Neuronal stem cell (in vitro differentiated cells): ENCODE measurements around the gene FRAS1.

Experiments
- DNase-seq: peaks from one replicate; pipeline ENCODE4 v3.0.0-alpha.2; 2013; ENCODE audit warnings: low spot score
- H2AFZ ChIP-seq: one replicate; pipeline ENCODE4 v1.6.1; 2013; ENCODE audit warnings: mild to moderate bottlenecking, low read length, inconsistent platforms
- H2AK5ac ChIP-seq: 2 replicates; pipeline ENCODE4 v1.6.1; 2013; ENCODE audit warnings: low read depth, mild to moderate bottlenecking, inconsistent platforms, low read length, moderate library complexity, mixed read lengths
- H2BK120ac ChIP-seq: 2 replicates; pipeline ENCODE4 v1.6.1; 2013; ENCODE audit warnings: low read depth, mild to moderate bottlenecking, inconsistent platforms, low read length, moderate library complexity, mixed read lengths
- H2BK12ac ChIP-seq: one replicate; pipeline ENCODE4 v1.6.1; 2013; ENCODE audit warnings: low read length, inconsistent platforms
- H2BK15ac ChIP-seq: 2 replicates; pipeline ENCODE4 v1.6.1; 2013; ENCODE audit warnings: mild to moderate bottlenecking, low read length, inconsistent platforms, mixed read lengths
- H2BK5ac ChIP-seq: one replicate; pipeline ENCODE4 v1.6.1; 2013; ENCODE audit warnings: inconsistent platforms, mild to moderate bottlenecking, low read length, moderate library complexity
- H3K14ac ChIP-seq: one replicate; pipeline ENCODE4 v1.6.1; 2013; ENCODE audit warnings: low read length, inconsistent platforms
- H3K18ac ChIP-seq: 2 replicates; pipeline ENCODE4 v1.6.1; 2013; ENCODE audit warnings: low read length, inconsistent platforms
- H3K23ac ChIP-seq: 2 replicates; pipeline ENCODE4 v1.6.1; 2013; ENCODE audit warnings: low read depth, mild to moderate bottlenecking, mixed read lengths, low read length, inconsistent platforms; ENCODE audit not compliant: poor library complexity
- H3K27ac ChIP-seq: replicated peaks from 3 replicates; pipeline ENCODE4 v1.5.1; 2013; ENCODE audit warnings: low read length, inconsistent platforms
- H3K27me3 ChIP-seq, 3 experiments: 2 replicates each; pipeline ENCODE4 v1.6.1; 2013; ENCODE audit warnings: low read length in 3 of 3, mild to moderate bottlenecking in 2 of 3, inconsistent platforms in 1 of 3, low read depth in 1 of 3, mixed read lengths in 1 of 3, moderate library complexity in 1 of 3; ENCODE audit not compliant: control insufficient read depth in 3 of 3, insufficient read depth in 3 of 3
- H3K36me3 ChIP-seq, 2 donors: replicated peaks in 1 of 2; 2 replicates each; pipeline ENCODE4 v1.6.1; 2013; ENCODE audit warnings: low read length in 2 of 2; ENCODE audit not compliant: control insufficient read depth in 2 of 2, insufficient read depth in 2 of 2
- H3K4ac ChIP-seq: 2 replicates; pipeline ENCODE4 v1.6.1; 2013; ENCODE audit warnings: inconsistent platforms, mild to moderate bottlenecking, low read length, moderate library complexity
- H3K4me1 ChIP-seq, 2 donors: 1 replicate in 1 of 2; 2 replicates in 1 of 2; pipeline ENCODE4 v1.6.1; 2013; ENCODE audit warnings: low read length in 2 of 2, low read depth in 1 of 2; ENCODE audit not compliant: control insufficient read depth in 2 of 2, insufficient read depth in 1 of 2
- H3K4me2 ChIP-seq: one replicate; pipeline ENCODE4 v1.6.1; 2013; ENCODE audit warnings: mild to moderate bottlenecking, low read length, inconsistent platforms; ENCODE audit not compliant: insufficient read depth, poor library complexity, severe bottlenecking
- H3K4me3 ChIP-seq, 2 donors: 2 replicates each; pipeline ENCODE4 v1.5.1; 2013; ENCODE audit warnings: low read length in 2 of 2, mild to moderate bottlenecking in 2 of 2, inconsistent platforms in 1 of 2, moderate library complexity in 1 of 2
- H3K79me1 ChIP-seq: one replicate; pipeline ENCODE4 v1.6.1; 2013; ENCODE audit warnings: low read depth, mild to moderate bottlenecking, inconsistent platforms, low read length, moderate library complexity
- H3K9ac ChIP-seq: one replicate; pipeline ENCODE4 v1.6.1; 2013; ENCODE audit warnings: mild to moderate bottlenecking, low read depth, low read length, inconsistent platforms; ENCODE audit not compliant: poor library complexity
- H3K9me3 ChIP-seq, 2 donors: replicated peaks in 1 of 2; 2 replicates each; pipeline versions ENCODE3 to v1.6.1; 2013; ENCODE audit warnings: low read length in 2 of 2, mild to moderate bottlenecking in 2 of 2, inconsistent platforms in 1 of 2, low read depth in 1 of 2, mixed read lengths in 1 of 2, moderate library complexity in 1 of 2; ENCODE audit not compliant: control insufficient read depth in 2 of 2, insufficient read depth in 1 of 2
- H4K8ac ChIP-seq: one replicate; pipeline ENCODE4 v1.6.1; 2013; ENCODE audit warnings: low read depth, mild to moderate bottlenecking, inconsistent platforms, low read length, moderate library complexity
- H4K91ac ChIP-seq: one replicate; pipeline ENCODE4 v1.6.1; 2013; ENCODE audit warnings: low read length, low read depth, mild to moderate bottlenecking, inconsistent platforms; ENCODE audit not compliant: poor library complexity
- WGBS, 2 donors: extraction: QIAGEN DNeasy Blood & Tissue Kit; methylation state at CpG; one replicate each; pipeline ENCODE4 v1.1.7; 2013; ENCODE audit warnings: missing lambda C conversion rate in 2 of 2, mixed read lengths in 1 of 2; ENCODE audit not compliant: insufficient read length in 2 of 2, insufficient replicate concordance in 1 of 2; ENCODE audit errors: extremely low coverage in 2 of 2; 5-methylcytosine and 5-hydroxymethylcytosine counted together

Gene FRAS1

DNA sequence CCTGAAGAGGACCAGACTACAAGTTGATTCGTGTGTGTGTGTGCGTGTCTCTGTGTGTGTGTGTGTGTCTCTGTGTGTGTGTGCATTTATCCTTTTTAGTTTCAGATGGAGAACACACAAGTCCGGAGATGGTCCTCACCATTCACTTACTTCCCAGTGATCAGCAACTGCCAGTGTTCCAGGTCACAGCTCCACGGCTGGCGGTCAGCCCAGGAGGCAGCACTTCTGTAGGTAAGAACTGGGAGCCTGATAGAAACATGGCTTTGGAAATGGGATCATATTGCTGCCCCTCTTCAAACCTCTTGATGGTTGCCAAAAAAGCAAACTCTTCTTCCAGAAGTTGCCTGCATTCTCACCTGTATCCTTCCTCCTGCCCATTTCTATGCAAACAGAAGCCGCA lies 371.9 kb downstream of the FRAS1 start:
- H2BK120ac ChIP-seq: no peak overlapping the region
- peaks cover 0 to 6% of the 10 kb centered on the region in 2 donors for H3K36me3 ChIP-seq
- no peak overlapping the region for H3K14ac ChIP-seq
- H3K27me3 ChIP-seq: no peaks in the 10 kb centered on the region
- no peak overlapping the region for H4K8ac ChIP-seq
- no peak overlapping the region for H3K18ac ChIP-seq
- H2BK12ac ChIP-seq: no peak overlapping the region
- H2AFZ ChIP-seq: no peak overlapping the region
- no peak overlapping the region for H4K91ac ChIP-seq
- H3K4me1 ChIP-seq: peaks cover 0 to 5% of the 10 kb centered on the region in 2 donors
- H3K27ac ChIP-seq: no peak overlapping the region
- H2BK5ac ChIP-seq: no peak overlapping the region
- no peak overlapping the region for H3K4me3 ChIP-seq
- H2AK5ac ChIP-seq: no peak overlapping the region
- DNase-seq: no peak
- H3K4ac ChIP-seq: no peak overlapping the region
- H3K79me1 ChIP-seq: no peaks in the 10 kb centered on the region
- peak overlapping the region; percentile 10 for H3K23ac ChIP-seq
- no peak overlapping the region for H2BK15ac ChIP-seq
- no CpG with 5 or more reads among the region's 6 CpGs for WGBS, 2 donors
- no peaks in the 10 kb centered on the region for H3K9me3 ChIP-seq
- no peak overlapping the region for H3K4me2 ChIP-seq
- H3K9ac ChIP-seq: no peak overlapping the region

DNA sequence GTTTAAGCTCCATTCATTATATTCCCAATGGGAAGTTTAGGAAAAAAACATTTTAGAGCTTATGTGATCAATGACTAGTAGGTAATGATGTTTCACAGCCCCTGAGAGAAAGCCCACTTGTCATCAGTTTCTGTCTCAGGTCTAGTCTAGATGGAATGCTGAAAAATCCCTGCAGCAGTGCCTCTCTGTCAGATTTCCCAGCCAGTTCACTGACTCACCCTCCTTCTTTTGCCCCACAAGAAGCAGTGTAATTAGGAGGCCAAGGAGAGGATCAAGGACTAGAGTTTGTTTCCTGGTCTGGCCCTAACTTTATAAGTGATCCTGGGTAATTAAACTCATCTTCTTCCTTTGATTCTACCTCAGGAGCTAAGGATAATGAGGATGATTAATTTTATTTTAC lies 375.8 kb downstream of the FRAS1 start:
- H3K27ac ChIP-seq: peak overlapping the region; percentile 21
- H2BK5ac ChIP-seq: no peak overlapping the region
- no peak overlapping the region for H3K4me2 ChIP-seq
- no peak overlapping the region for H2BK12ac ChIP-seq
- no peak overlapping the region for H2BK120ac ChIP-seq
- H3K4ac ChIP-seq: no peak overlapping the region
- H3K23ac ChIP-seq: no peak overlapping the region
- no peak overlapping the region for H2AK5ac ChIP-seq
- peaks cover 0 to 5% of the 10 kb centered on the region in 2 donors for H3K4me1 ChIP-seq
- no peak overlapping the region for H3K4me3 ChIP-seq
- H3K36me3 ChIP-seq: peaks cover 0 to 6% of the 10 kb centered on the region in 2 donors
- no peak overlapping the region for H3K9ac ChIP-seq
- H3K14ac ChIP-seq: no peak overlapping the region
- no peak overlapping the region for H2BK15ac ChIP-seq
- H3K27me3 ChIP-seq: no peaks in the 10 kb centered on the region
- no peaks in the 10 kb centered on the region for H3K79me1 ChIP-seq
- no peak overlapping the region for H4K91ac ChIP-seq
- DNase-seq: no peak
- H3K18ac ChIP-seq: no peak overlapping the region
- H4K8ac ChIP-seq: no peak overlapping the region
- H3K9me3 ChIP-seq: no peaks in the 10 kb centered on the region
- no peak overlapping the region for H2AFZ ChIP-seq

- Histone ChIP-seq H3K23ac (no peak overlapping the region), H3K4me1 (peaks cover 4 to 9% of the 10 kb centered on the region in 2 donors), H2BK120ac (no peak overlapping the region), H3K79me1 (no peaks in the 10 kb centered on the region), H3K4me2 (no peak overlapping the region), H3K14ac (no peak overlapping the region), H4K8ac (no peak overlapping the region), H2BK15ac (no peak overlapping the region), H3K4ac (no peak overlapping the region), H2AK5ac (no peak overlapping the region), H2BK5ac (no peak overlapping the region), H3K27me3 (no peaks in the 10 kb centered on the region), H3K36me3 (no peaks in the 10 kb centered on the region), H2BK12ac (no peak overlapping the region), H3K9ac (no peak overlapping the region), H3K18ac (no peak overlapping the region), H3K9me3 (no peaks in the 10 kb centered on the region), H2AFZ (no peak overlapping the region), H4K91ac (no peak overlapping the region), H3K4me3 (no peak overlapping the region), H3K27ac (no peak overlapping the region)
- no peak for DNase-seq
- WGBS, 2 donors: no CpG with 5 or more reads among the region's 2 CpGs
Observed at GRCh38 chr4:78437608-78438088, 380.5 kb downstream of the FRAS1 start.

- no peaks in the 10 kb centered on the region for H3K27me3 ChIP-seq
- H3K4me1 ChIP-seq: peaks cover 4 to 8% of the 10 kb centered on the region in 2 donors
- H3K9me3 ChIP-seq: no peaks in the 10 kb centered on the region
- DNase-seq: no peak
- no peak overlapping the region for H3K27ac ChIP-seq
- no peaks in the 10 kb centered on the region for H3K36me3 ChIP-seq
- no peak overlapping the region for H4K8ac ChIP-seq
- H3K4ac ChIP-seq: no peak overlapping the region
- no peak overlapping the region for H2AK5ac ChIP-seq
- H4K91ac ChIP-seq: no peak overlapping the region
- no peak overlapping the region for H2BK12ac ChIP-seq
- H2AFZ ChIP-seq: no peak overlapping the region
- H2BK5ac ChIP-seq: no peak overlapping the region
- no peak overlapping the region for H2BK120ac ChIP-seq
- no peak overlapping the region for H3K4me3 ChIP-seq
- H2BK15ac ChIP-seq: no peak overlapping the region
- H3K9ac ChIP-seq: no peak overlapping the region
- no peak overlapping the region for H3K4me2 ChIP-seq
- no peaks in the 10 kb centered on the region for H3K79me1 ChIP-seq
- WGBS, 2 donors: no CpG with 5 or more reads among the region's 2 CpGs
- no peak overlapping the region for H3K23ac ChIP-seq
- H3K14ac ChIP-seq: no peak overlapping the region
- no peak overlapping the region for H3K18ac ChIP-seq
Observed at GRCh38 chr4:78439328-78439727, 382.2 kb downstream of the FRAS1 start.
